Cardiac septum (tissue), 1 donor: ENCODE measurements around the gene HSD17B14. TPM values are rescaled to one million over a fixed set of nuclear protein-coding genes. Genes with fewer than 3 reads are reported as not detected.
A peak's percentile ranks its signal among the peaks of the same experiment; 100 is the strongest.
"Not testable (repeated sequence)": the region's sequence is repeated elsewhere in the genome, so short reads cannot be mapped to it uniquely, and the experiment has no call there.

Experiments used
- DNase-seq: peaks from one replicate; pipeline ENCODE4 v3.0.0-alpha.2; 2020; ENCODE audit warnings: low spot score
- intact Hi-C: fragments of 100-400 bp; cut with DNase I; formaldehyde crosslinking; loops from one replicate; pipeline ENCODE4 v1.14.0; 2022
- total RNA-seq: library from RNA; stranded (reverse); fragmentation: NEBNext Ultra II Directional; extraction: Animal tissue kit (Norgen Biotek cat#: 25700); gene quantifications from one replicate; pipeline ENCODE4 v1.2.1, GENCODE V29; 2021
- donor health status: DM: no; HTN: no; CAD: no.

HSD17B14 gene
- total RNA-seq, 1 donor from 2014 or later, result 1.9 TPM

- no peak for DNase-seq
- intact Hi-C loops, result loop anchor here (5.0 kb wide), 1 partner anchor 287 kb away; the partner anchor contains the start of genes HRC and TRPM4
Measured at GRCh38 chr19:48870048-48870447, 33.8 kb upstream of the HSD17B14 start.

GRCh38 chr19:48868114-48868886, 32.0 kb upstream of the HSD17B14 start, which contains the start of gene PLEKHA4:
PLEKHA4 (minus strand) TSS chr19:48868617; CDS start chr19:48867620, 997 bp downstream.
- intact Hi-C loops, result no loop called here
- peak; percentile 90 for DNase-seq

DNA sequence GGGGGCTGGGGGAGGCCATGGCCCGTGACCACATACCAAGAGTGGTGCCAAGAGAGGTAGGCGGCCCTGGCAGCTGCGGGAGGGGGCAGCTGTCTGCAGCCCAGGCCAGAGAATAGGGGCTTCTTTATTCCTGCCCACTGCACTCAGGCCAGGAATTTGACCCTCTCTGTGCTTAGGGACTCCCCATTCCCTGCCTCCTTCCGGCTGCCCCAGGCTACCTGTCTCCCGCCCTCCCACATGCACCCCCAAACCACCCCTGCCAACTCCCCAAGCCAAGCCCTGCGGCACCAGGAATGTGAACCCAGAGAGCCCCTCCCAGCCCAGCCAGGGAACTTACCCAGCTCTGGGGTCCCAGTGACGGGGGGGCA, 31.4 kb upstream of the HSD17B14 start:
- DNase-seq, result no peak
- intact Hi-C loops, result no loop called here

DNA sequence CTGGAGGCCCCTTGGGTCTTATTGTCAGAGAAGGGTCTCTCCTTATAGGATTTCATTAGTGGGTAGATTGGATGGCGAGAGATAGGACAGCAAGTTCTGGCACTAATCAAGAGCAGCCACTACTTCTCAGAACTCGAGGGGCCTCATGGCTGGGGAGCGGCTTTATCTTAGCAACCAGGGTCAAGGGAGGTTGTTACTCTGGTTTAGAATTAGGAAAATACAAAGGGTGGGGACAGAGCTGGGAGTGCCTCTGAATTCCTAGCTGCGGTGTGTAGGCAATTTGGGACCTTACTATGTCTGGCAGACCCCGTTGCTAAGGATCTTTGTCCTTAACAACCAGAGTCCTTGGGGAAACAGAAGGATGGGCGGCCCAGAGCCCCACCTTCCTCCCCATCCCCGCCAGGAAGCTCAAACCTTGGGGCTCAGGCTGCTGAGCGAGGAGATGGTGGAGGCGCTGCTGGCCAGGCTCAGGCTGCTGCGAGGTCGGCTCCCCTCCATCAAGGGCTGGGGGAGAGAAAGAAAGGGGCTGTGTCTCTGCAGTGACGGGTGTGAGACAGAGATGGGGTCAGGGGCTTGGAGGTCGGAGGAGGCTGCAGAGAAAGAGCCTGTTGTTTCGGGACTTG, 30.9 kb upstream of the HSD17B14 start:
- DNase-seq, result no peak
- intact Hi-C loops, result no loop called here

DNA sequence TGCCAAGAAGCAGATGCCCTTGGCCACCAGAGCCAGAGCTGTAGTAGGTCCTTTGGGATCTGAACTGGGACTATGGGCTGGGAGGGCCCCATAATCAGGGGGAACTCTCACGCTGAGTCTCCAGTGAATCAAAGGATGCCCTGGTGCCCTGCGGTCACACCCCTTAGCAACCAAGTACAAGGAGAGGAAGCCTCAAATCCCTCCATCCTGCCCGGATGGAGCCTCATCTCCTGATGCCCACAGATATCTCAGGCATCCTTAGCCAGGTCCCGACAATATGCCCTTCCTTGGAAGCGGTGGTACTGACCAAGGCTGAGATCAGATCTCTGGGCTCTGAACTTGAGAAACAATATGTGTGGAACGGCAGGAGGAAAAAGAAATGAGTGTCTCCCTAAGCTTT, 30.4 kb upstream of the HSD17B14 start:
- intact Hi-C loops, result no loop called here

GRCh38 chr19:48862827-48863226, 26.5 kb upstream of the HSD17B14 start:
- DNase-seq, result no peak
- intact Hi-C loops, result no loop called here

More for the DNA sequence above, 30.4 kb upstream of the HSD17B14 start:
- no peak for DNase-seq

DNA sequence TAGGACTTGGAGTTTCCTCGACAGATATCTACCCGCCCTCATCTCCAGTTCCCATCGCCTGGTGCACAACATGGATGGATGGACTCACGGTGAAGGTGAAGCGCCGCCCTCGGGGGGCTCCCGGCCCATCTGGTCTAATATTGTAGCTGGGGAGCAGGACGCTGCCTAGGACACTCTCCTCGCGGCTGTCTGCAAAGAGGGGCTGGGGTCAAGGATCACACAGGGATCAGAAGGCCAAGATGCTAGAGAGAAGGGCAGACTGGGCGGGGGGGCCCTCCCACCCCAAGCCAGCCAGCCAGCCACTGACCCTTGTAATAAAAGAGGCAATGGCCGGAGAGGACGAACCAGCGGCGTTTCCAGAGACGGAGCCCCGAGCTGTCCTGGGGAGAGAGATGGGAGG, 25.0 kb upstream of the HSD17B14 start:
- intact Hi-C loops, result no loop called here
- no peak for DNase-seq

GRCh38 chr19:48859711-48860572, 23.7 kb upstream of the HSD17B14 start:
- DNase-seq, result no peak

GRCh38 chr19:48858984-48859710, 22.9 kb upstream of the HSD17B14 start:
- DNase-seq, result no peak
- intact Hi-C loops, result no loop called here

More at GRCh38 chr19:48859711-48860572, 23.7 kb upstream of the HSD17B14 start:
- intact Hi-C loops, result no loop called here

GRCh38 chr19:48856921-48857320, 20.6 kb upstream of the HSD17B14 start:
- DNase-seq, result no peak
- intact Hi-C loops, result no loop called here

DNA sequence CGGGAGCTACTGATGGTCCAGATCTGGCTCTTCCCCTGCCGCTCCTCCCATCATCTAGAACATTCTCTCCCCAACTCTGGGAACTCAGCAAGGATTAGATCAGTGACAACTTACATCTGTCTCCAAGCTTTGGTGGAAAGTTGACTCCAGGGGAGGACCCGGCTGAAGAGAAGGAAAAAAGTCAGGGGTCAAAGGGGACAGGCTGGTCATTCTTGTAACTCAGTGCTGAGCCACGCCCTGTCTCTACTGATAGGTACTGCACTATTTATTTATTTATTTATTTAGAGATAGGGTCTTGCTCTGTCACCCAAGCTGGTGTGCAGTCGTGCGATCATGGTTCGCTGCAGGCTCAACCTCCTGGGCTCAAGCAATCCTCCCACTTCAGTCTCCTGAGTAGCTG, 17.8 kb upstream of the HSD17B14 start:
- no peak for DNase-seq
- intact Hi-C loops, result no loop called here

DNA sequence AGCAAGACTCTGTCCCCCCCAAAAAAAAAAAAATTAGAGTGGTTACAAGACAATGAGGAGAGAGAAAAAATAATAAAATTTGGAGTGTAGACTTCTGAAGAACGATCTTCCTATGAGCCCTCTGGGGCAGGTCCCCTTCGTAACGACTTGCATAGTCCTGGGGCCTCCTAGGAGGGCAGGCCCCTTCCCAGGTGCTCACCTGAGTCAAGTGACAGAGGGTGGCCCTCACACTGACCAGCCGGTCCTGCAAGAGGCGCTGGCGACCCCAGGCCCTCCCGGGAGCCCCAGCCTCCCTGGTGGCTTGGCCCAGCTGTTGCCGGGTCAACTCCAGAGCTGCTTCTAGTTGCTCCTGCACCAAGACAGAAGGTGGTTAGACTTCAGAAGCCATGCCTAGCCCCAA, 17.2 kb upstream of the HSD17B14 start:
- DNase-seq, result no peak
- intact Hi-C loops, result no loop called here

GRCh38 chr19:48852292-48852691, 16.0 kb upstream of the HSD17B14 start:
- intact Hi-C loops, result no loop called here

DNA sequence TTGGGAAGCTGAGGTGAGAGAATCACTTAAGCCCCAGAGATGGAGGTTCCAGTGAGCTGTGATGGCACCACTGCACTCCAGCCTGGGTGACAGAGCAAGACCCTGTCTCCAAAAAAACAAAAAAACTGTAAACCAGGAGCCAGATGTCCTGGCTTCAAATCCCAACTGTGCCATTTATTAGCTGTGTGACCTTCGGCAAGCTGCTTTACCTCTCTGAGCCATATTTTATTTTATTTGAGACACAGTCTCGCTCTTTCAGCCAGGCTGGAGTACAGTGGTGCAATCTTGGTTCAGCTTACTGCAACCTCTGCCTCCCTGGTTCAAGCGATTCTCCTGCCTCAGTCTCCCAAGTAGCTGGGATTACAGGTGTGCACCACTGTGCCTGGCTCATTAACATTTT, 10.4 kb upstream of the HSD17B14 start:
- intact Hi-C loops, DNase-seq: not testable (repeated sequence)

More at GRCh38 chr19:48852292-48852691, 16.0 kb upstream of the HSD17B14 start:
- no peak for DNase-seq

- DNase-seq, result no peak
- intact Hi-C loops, result no loop called here
Measured at GRCh38 chr19:48845384-48845783, 9.1 kb upstream of the HSD17B14 start.

DNA sequence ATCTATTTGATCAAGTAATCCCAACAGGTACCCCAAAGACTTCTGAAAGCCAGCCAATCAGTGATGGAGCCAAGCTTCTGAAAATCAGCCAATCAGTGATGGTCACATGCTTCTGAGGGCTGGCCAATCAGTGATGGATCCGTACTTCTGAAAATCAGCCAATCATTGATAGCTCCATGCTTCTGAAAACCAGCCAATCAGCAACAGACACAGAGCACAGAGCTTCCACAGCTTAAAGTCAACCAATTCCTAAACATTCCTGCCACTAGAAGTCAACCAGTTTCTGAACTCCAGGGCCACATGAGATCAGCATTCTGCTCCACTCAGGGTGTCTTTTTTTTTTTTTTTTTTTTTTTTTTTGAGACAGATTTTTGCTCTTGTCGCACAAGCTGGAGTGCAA, 8.2 kb upstream of the HSD17B14 start:
- DNase-seq, result no peak
- intact Hi-C loops, result no loop called here

- intact Hi-C loops, result loop anchor here (2.0 kb wide), 1 partner anchor 54 kb away; no protein-coding TSS in a partner anchor
- no peak for DNase-seq
Measured at GRCh38 chr19:48842789-48843162, 6.5 kb upstream of the HSD17B14 start.

DNA sequence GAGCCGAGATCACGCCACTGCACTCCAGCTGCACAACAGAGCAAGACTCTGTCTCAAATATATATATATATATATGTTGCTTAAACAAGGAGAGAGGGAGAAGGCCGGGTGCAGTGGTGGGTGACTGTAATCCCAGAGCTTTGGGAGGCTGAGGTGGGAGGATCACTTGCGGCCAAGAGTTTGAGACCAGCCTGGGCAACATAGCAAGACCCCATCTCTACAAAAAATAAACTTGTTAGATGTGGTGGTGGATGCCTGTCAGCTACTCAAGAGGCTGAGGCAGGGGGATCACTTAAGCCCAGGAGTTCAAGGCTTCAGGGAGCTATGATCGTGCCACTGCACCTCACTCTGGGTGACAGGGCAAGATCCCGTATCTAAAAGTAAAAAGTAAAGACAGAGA, 5.3 kb upstream of the HSD17B14 start:
- DNase-seq, result no peak
- intact Hi-C loops, result no loop called here

- no peak for DNase-seq
- intact Hi-C loops, result no loop called here
Measured at GRCh38 chr19:48841047-48841446, 4.8 kb upstream of the HSD17B14 start.
